Liver (tissue), 3 donors: ENCODE measurements around the gene CLEC4G.
A peak's percentile ranks its signal among the peaks of the same experiment; 100 is the strongest.

ENCODE experiments used
- CTCF ChIP-seq: fragments of 150-350 bp; IDR thresholded peaks from 2 replicates; pipeline ENCODE4 v1.5.1; 2017; ENCODE audit warnings: improper control_type of control experiment, low read depth, low read length; ENCODE audit not compliant: missing input control
- FOXA1 ChIP-seq: IDR thresholded peaks from 2 replicates; pipeline ENCODE4 v1.6.1; 2016; ENCODE audit warnings: antibody characterized with exemption
- GABPA ChIP-seq, 2 donors: IDR thresholded peaks in 1 of 2; conservative IDR thresholded peaks in 1 of 2; 2 replicates each; pipeline ENCODE4 v1.6.1; 2016; ENCODE audit warnings: antibody characterized with exemption in 2 of 2, mild to moderate bottlenecking in 1 of 2, moderate library complexity in 1 of 2
- HNF4G ChIP-seq: IDR thresholded peaks from 2 replicates; pipeline ENCODE4 v1.6.1; 2016; ENCODE audit warnings: antibody characterized with exemption
- JUND ChIP-seq, 2 donors: IDR thresholded peaks; 2 replicates each; pipeline ENCODE4 v1.6.1; 2016; ENCODE audit warnings: antibody characterized with exemption in 2 of 2
- RAD21 ChIP-seq, 2 donors: IDR thresholded peaks; 2 replicates each; pipeline ENCODE4 v1.6.1; 2016; ENCODE audit warnings: antibody characterized with exemption in 2 of 2, mild to moderate bottlenecking in 2 of 2
- RXRA ChIP-seq, 2 donors: IDR thresholded peaks; 2 replicates each; pipeline ENCODE4 v1.6.1; 2017 to 2018; ENCODE audit warnings: antibody characterized with exemption in 2 of 2, mild to moderate bottlenecking in 1 of 2
- SP1 ChIP-seq: IDR thresholded peaks from 2 replicates; pipeline ENCODE4 v1.6.1; 2018; ENCODE audit warnings: antibody characterized with exemption, mild to moderate bottlenecking
- YY1 ChIP-seq: IDR thresholded peaks from 2 replicates; pipeline ENCODE4 v1.6.1; 2016; ENCODE audit warnings: antibody characterized with exemption, mild to moderate bottlenecking
- TF ChIP-seq, protein P1 (sequence below): IDR thresholded peaks from 2 replicates; pipeline ENCODE4 v1.6.1; 2016; ENCODE audit warnings: antibody characterized with exemption
- TF ChIP-seq, protein P2 (sequence below): IDR thresholded peaks from 2 replicates; pipeline ENCODE4 v1.6.1; 2016; ENCODE audit warnings: antibody characterized with exemption, mild to moderate bottlenecking
- donor health status: healthy.
- donor health status: healthy.

GRCh38 chr19:7680606-7681339 is 51.1 kb downstream of the CLEC4G start, which contains the start of gene TRAPPC5:
- TF ChIP-seq FOXA1 (no peak), CTCF (peak; percentile 97), RXRA (IDR thresholded peaks at IDR 0.05) (no peak), GABPA (IDR thresholded peaks at IDR 0.05 in 1 of 2, conservative IDR thresholded peaks at IDR 0.05 in 1 of 2) (no peak), RAD21 (IDR thresholded peaks at IDR 0.05) (peak; percentile 60 to 71), JUND (IDR thresholded peaks at IDR 0.05) (no peak), HNF4G (no peak), YY1 (no peak), SP1 (no peak)
- TF ChIP-seq, protein P1, sequence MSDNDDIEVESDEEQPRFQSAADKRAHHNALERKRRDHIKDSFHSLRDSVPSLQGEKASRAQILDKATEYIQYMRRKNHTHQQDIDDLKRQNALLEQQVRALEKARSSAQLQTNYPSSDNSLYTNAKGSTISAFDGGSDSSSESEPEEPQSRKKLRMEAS: no peak
- TF ChIP-seq, protein P2, sequence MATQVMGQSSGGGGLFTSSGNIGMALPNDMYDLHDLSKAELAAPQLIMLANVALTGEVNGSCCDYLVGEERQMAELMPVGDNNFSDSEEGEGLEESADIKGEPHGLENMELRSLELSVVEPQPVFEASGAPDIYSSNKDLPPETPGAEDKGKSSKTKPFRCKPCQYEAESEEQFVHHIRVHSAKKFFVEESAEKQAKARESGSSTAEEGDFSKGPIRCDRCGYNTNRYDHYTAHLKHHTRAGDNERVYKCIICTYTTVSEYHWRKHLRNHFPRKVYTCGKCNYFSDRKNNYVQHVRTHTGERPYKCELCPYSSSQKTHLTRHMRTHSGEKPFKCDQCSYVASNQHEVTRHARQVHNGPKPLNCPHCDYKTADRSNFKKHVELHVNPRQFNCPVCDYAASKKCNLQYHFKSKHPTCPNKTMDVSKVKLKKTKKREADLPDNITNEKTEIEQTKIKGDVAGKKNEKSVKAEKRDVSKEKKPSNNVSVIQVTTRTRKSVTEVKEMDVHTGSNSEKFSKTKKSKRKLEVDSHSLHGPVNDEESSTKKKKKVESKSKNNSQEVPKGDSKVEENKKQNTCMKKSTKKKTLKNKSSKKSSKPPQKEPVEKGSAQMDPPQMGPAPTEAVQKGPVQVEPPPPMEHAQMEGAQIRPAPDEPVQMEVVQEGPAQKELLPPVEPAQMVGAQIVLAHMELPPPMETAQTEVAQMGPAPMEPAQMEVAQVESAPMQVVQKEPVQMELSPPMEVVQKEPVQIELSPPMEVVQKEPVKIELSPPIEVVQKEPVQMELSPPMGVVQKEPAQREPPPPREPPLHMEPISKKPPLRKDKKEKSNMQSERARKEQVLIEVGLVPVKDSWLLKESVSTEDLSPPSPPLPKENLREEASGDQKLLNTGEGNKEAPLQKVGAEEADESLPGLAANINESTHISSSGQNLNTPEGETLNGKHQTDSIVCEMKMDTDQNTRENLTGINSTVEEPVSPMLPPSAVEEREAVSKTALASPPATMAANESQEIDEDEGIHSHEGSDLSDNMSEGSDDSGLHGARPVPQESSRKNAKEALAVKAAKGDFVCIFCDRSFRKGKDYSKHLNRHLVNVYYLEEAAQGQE: no peak
